Liver (tissue), 9 donors: ENCODE results near the gene SHMT2. TPM values are rescaled to one million over a fixed set of nuclear protein-coding genes. Genes with fewer than 3 reads are reported as not detected.

Experiments used
- DNase-seq: peaks from one replicate; pipeline ENCODE4 v3.0.0-alpha.2; 2017; ENCODE audit warnings: low spot score
- H3K27ac ChIP-seq, 2 donors: one replicate each; pipeline ENCODE4 v1.7.0; 2013; ENCODE audit warnings: inconsistent platforms in 2 of 2, low read length in 2 of 2, control low read depth in 1 of 2, low read depth in 1 of 2, mild to moderate bottlenecking in 1 of 2
- H3K27me3 ChIP-seq, 4 donors: one replicate each; pipeline versions ENCODE4 v1.6.1 to v1.7.0; 2013; ENCODE audit warnings: low read length in 3 of 4, inconsistent platforms in 1 of 4, mild to moderate bottlenecking in 1 of 4, moderate library complexity in 1 of 4; ENCODE audit not compliant: control insufficient read depth in 4 of 4, insufficient read depth in 4 of 4
- H3K36me3 ChIP-seq, 4 donors: one replicate each; pipeline versions ENCODE4 v1.6.1 to v1.7.0; 2013; ENCODE audit warnings: low read length in 3 of 4, mild to moderate bottlenecking in 3 of 4, low read depth in 1 of 4, moderate library complexity in 1 of 4; ENCODE audit not compliant: control insufficient read depth in 4 of 4, insufficient read depth in 3 of 4
- H3K4me1 ChIP-seq, 4 donors: one replicate each; pipeline versions ENCODE4 v1.6.1 to v1.7.0; 2013; ENCODE audit warnings: low read length in 3 of 4, mild to moderate bottlenecking in 3 of 4, moderate library complexity in 1 of 4; ENCODE audit not compliant: control insufficient read depth in 4 of 4, insufficient read depth in 4 of 4
- H3K4me3 ChIP-seq, 3 donors: one replicate each; pipeline versions ENCODE4 v1.6.1 to v1.7.0; 2013; ENCODE audit warnings: low read length in 3 of 3, control low read depth in 1 of 3, low read depth in 1 of 3, mild to moderate bottlenecking in 1 of 3
- H3K9ac ChIP-seq, 2 donors: one replicate each; pipeline ENCODE4 v1.7.0; 2013; ENCODE audit warnings: low read length in 2 of 2, mild to moderate bottlenecking in 2 of 2, moderate library complexity in 2 of 2, control low read depth in 1 of 2, low read depth in 1 of 2
- H3K9me3 ChIP-seq, 4 donors: one replicate each; pipeline versions ENCODE4 v1.6.1 to v1.7.0; 2013; ENCODE audit warnings: low read length in 3 of 4; ENCODE audit not compliant: control insufficient read depth in 4 of 4
- EGR1 ChIP-seq, 2 donors: IDR thresholded peaks; 2 replicates each; pipeline ENCODE4 v1.6.1; 2016 to 2018; ENCODE audit warnings: antibody characterized with exemption in 2 of 2, low read depth in 2 of 2
- FOXA1 ChIP-seq: IDR thresholded peaks from 2 replicates; pipeline ENCODE4 v1.6.1; 2016; ENCODE audit warnings: antibody characterized with exemption
- FOXA2 ChIP-seq: IDR thresholded peaks from 2 replicates; pipeline ENCODE4 v1.6.1; 2016; ENCODE audit warnings: antibody characterized with exemption
- GABPA ChIP-seq, 2 donors: IDR thresholded peaks in 1 of 2; conservative IDR thresholded peaks in 1 of 2; 2 replicates each; pipeline ENCODE4 v1.6.1; 2016; ENCODE audit warnings: antibody characterized with exemption in 2 of 2, mild to moderate bottlenecking in 1 of 2, moderate library complexity in 1 of 2
- HNF4A ChIP-seq, 2 donors: conservative IDR thresholded peaks; 2 replicates each; pipeline ENCODE4 v1.6.1; 2016; ENCODE audit warnings: antibody characterized with exemption in 2 of 2, mild to moderate bottlenecking in 2 of 2
- HNF4G ChIP-seq: IDR thresholded peaks from 2 replicates; pipeline ENCODE4 v1.6.1; 2016; ENCODE audit warnings: antibody characterized with exemption
- JUND ChIP-seq, 2 donors: IDR thresholded peaks; 2 replicates each; pipeline ENCODE4 v1.6.1; 2016; ENCODE audit warnings: antibody characterized with exemption in 2 of 2
- RAD21 ChIP-seq, 2 donors: IDR thresholded peaks; 2 replicates each; pipeline ENCODE4 v1.6.1; 2016; ENCODE audit warnings: antibody characterized with exemption in 2 of 2, mild to moderate bottlenecking in 2 of 2
- RXRA ChIP-seq, 2 donors: IDR thresholded peaks; 2 replicates each; pipeline ENCODE4 v1.6.1; 2017 to 2018; ENCODE audit warnings: antibody characterized with exemption in 2 of 2, mild to moderate bottlenecking in 1 of 2
- SP1 ChIP-seq: IDR thresholded peaks from 2 replicates; pipeline ENCODE4 v1.6.1; 2018; ENCODE audit warnings: antibody characterized with exemption, mild to moderate bottlenecking
- TAF1 ChIP-seq: conservative IDR thresholded peaks from 2 replicates; pipeline ENCODE4 v1.6.1; 2016; ENCODE audit warnings: antibody characterized with exemption, mild to moderate bottlenecking
- YY1 ChIP-seq: IDR thresholded peaks from 2 replicates; pipeline ENCODE4 v1.6.1; 2016; ENCODE audit warnings: antibody characterized with exemption, mild to moderate bottlenecking
- WGBS: extraction: QIAGEN DNeasy Blood & Tissue Kit; methylation state at CpG from one replicate; pipeline ENCODE4 v1.1.7; 2013; 5-methylcytosine and 5-hydroxymethylcytosine counted together
- polyA plus RNA-seq, 2 donors: library from polyadenylated mRNA; stranded (reverse) in 1 of 2; unstranded in 1 of 2; fragments of 200-250 nt in 1 of 2; fragments of >200 nt in 1 of 2; fragmentation: Nextera tagmentation in 1 of 2; extraction: Ambion mirVana in 1 of 2; gene quantifications; one replicate each; pipeline versions ENCODE4 v1.2.1 to v1.2.3, GENCODE V29; 2013 to 2015
- total RNA-seq, 2 donors: library from RNA; depleted of rRNA; stranded (reverse); fragments of >200 nt; gene quantifications; one replicate each; pipeline ENCODE4 v1.2.3, GENCODE V29; 2014
- TF ChIP-seq, protein P1 (sequence below): IDR thresholded peaks from 2 replicates; pipeline ENCODE4 v1.6.1; 2016; ENCODE audit warnings: antibody characterized with exemption
- TF ChIP-seq, protein P2 (sequence below): IDR thresholded peaks from 2 replicates; pipeline ENCODE4 v1.6.1; 2016; ENCODE audit warnings: antibody characterized with exemption
- TF ChIP-seq, protein P3 (sequence below): fragments of 150-350 bp; IDR thresholded peaks from 2 replicates; pipeline ENCODE4 v1.5.1; 2017; ENCODE audit warnings: improper control_type of control experiment, low read depth, low read length; ENCODE audit not compliant: missing input control
- TF ChIP-seq, protein P4 (sequence below): IDR thresholded peaks from 2 replicates; pipeline ENCODE4 v1.6.1; 2016; ENCODE audit warnings: antibody characterized with exemption, mild to moderate bottlenecking
- TF ChIP-seq, protein P5 (sequence below): IDR thresholded peaks from 2 replicates; pipeline ENCODE4 v1.6.1; 2016; ENCODE audit warnings: antibody characterized with exemption
- donor health status: healthy.
- donor health status: healthy.
- donor health status: healthy.
- donor health status: healthy.
- donor health status: healthy.

Gene SHMT2
- total and polyA plus RNA-seq, 4 donors = 66.7 to 276 (median 179) TPM

DNA sequence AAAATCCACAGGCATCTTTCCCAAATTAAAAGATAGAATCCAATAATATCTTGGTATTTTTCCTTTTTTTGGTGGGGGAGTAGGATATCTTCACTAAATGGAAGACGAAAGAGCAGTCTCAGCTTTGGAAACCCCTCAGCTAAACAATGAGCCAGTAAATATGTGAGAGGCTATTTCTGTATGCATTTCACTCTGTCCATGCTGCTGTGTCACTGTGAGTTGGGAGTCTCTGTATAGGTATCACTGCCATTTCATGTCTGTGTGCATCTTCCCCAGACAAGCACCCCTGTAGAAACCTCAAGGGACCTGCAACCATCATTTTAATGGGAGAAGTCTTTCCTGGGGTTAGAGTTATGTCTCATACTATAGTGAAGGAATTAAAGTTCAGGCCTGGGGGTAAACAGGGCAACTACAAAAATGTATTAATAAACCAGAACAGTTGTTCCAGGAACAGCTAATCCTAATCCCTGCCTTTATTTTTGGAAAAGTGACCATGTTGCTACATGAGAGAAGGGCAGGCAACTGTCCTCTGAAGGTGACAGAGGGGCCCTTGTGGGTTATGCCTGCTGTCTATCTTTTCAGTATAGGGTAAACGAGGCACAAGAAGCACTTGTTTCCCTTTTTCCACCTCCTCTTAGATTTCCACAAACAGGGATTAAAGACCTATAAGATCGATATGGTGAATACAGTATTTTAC lies 32.8 kb downstream of the SHMT2 start:
- DNase-seq = no peak
- no peak overlapping the region for H3K9ac ChIP-seq
- no peak for TF ChIP-seq RAD21 (IDR thresholded peaks at IDR 0.05)
- TF ChIP-seq, protein P1, sequence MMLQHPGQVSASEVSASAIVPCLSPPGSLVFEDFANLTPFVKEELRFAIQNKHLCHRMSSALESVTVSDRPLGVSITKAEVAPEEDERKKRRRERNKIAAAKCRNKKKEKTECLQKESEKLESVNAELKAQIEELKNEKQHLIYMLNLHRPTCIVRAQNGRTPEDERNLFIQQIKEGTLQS = no peak
- no peak for TF ChIP-seq TAF1
- H3K4me3 ChIP-seq = no peak overlapping the region
- peaks cover 0 to 28% (median 12%) of the 10 kb centered on the region in 4 donors for H3K36me3 ChIP-seq
- no peaks in the 10 kb centered on the region for H3K27me3 ChIP-seq
- peaks cover 7 to 53% (median 42%) of the 10 kb centered on the region in 4 donors for H3K4me1 ChIP-seq
- WGBS = 87% methylated on average over 3 of the region's 3 CpGs
- peak overlapping the region; percentile 55 to 90 for H3K27ac ChIP-seq
- no peaks in the 10 kb centered on the region for H3K9me3 ChIP-seq

DNA sequence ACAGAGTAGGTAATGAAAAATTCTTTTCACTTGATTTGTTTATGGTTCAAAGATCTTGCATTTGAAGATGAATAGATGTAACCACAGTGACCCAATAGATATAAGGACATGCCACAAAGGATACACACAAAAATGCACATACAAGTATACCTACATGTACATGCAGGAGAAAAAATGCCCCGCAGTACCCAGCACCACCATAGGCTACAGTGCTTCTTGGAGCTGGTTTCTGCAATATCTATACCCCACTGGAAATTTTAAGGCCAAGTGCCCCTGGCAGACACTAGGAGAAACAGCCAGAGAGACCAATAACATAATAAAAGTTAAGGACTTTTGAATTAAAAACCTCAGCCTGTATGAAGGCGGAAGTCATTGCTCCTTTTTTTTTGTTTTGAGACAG lies 33.6 kb downstream of the SHMT2 start:
- no peaks in the 10 kb centered on the region for H3K9me3 ChIP-seq
- H3K9ac ChIP-seq = no peak overlapping the region
- H3K27me3 ChIP-seq = no peaks in the 10 kb centered on the region
- H3K4me3 ChIP-seq = no peak overlapping the region
- peaks cover 0 to 28% (median 12%) of the 10 kb centered on the region in 4 donors for H3K36me3 ChIP-seq
- peak overlapping the region in 1 of 2 donors; percentile 90 for H3K27ac ChIP-seq
- H3K4me1 ChIP-seq = peaks cover 7 to 46% (median 40%) of the 10 kb centered on the region in 4 donors
- 93% methylated on average over 2 of the region's 2 CpGs for WGBS
- DNase-seq = no peak
- TF ChIP-seq FOXA1 = no peak
- TF ChIP-seq, protein P2, sequence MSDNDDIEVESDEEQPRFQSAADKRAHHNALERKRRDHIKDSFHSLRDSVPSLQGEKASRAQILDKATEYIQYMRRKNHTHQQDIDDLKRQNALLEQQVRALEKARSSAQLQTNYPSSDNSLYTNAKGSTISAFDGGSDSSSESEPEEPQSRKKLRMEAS = no peak
- no peak for TF ChIP-seq JUND (IDR thresholded peaks at IDR 0.05)
- TF ChIP-seq, protein P3, sequence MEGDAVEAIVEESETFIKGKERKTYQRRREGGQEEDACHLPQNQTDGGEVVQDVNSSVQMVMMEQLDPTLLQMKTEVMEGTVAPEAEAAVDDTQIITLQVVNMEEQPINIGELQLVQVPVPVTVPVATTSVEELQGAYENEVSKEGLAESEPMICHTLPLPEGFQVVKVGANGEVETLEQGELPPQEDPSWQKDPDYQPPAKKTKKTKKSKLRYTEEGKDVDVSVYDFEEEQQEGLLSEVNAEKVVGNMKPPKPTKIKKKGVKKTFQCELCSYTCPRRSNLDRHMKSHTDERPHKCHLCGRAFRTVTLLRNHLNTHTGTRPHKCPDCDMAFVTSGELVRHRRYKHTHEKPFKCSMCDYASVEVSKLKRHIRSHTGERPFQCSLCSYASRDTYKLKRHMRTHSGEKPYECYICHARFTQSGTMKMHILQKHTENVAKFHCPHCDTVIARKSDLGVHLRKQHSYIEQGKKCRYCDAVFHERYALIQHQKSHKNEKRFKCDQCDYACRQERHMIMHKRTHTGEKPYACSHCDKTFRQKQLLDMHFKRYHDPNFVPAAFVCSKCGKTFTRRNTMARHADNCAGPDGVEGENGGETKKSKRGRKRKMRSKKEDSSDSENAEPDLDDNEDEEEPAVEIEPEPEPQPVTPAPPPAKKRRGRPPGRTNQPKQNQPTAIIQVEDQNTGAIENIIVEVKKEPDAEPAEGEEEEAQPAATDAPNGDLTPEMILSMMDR = no peak
- no peak for TF ChIP-seq HNF4G

DNA sequence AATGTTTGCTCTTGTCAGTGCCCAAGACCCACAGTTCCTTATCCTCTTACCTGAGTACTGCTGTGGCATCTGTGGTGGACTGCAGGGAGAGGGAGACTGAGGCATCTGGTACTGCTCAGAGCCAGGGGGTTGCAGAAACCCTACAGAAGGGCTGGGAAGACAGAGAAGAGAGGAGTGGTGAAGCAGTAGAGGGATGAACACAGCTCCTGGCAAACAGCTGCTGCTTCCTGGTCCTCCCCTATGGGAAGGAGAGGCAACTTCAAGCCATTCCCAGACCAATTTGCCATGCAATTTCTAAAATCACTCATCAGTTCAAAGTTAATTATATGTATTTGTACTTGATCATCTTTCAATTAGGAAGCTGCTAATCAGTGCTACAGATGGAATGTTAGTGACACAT lies 37.2 kb downstream of the SHMT2 start:
- Histone ChIP-seq H3K4me1 (peaks cover 3 to 21% (median 16%) of the 10 kb centered on the region in 4 donors), H3K9ac (no peak overlapping the region), H3K4me3 (no peak overlapping the region), H3K36me3 (peaks cover 10 to 50% (median 31%) of the 10 kb centered on the region in 4 donors), H3K27ac (no peak overlapping the region), H3K9me3 (no peaks in the 10 kb centered on the region), H3K27me3 (no peaks in the 10 kb centered on the region)
- DNase-seq = no peak
- TF ChIP-seq, protein P4, sequence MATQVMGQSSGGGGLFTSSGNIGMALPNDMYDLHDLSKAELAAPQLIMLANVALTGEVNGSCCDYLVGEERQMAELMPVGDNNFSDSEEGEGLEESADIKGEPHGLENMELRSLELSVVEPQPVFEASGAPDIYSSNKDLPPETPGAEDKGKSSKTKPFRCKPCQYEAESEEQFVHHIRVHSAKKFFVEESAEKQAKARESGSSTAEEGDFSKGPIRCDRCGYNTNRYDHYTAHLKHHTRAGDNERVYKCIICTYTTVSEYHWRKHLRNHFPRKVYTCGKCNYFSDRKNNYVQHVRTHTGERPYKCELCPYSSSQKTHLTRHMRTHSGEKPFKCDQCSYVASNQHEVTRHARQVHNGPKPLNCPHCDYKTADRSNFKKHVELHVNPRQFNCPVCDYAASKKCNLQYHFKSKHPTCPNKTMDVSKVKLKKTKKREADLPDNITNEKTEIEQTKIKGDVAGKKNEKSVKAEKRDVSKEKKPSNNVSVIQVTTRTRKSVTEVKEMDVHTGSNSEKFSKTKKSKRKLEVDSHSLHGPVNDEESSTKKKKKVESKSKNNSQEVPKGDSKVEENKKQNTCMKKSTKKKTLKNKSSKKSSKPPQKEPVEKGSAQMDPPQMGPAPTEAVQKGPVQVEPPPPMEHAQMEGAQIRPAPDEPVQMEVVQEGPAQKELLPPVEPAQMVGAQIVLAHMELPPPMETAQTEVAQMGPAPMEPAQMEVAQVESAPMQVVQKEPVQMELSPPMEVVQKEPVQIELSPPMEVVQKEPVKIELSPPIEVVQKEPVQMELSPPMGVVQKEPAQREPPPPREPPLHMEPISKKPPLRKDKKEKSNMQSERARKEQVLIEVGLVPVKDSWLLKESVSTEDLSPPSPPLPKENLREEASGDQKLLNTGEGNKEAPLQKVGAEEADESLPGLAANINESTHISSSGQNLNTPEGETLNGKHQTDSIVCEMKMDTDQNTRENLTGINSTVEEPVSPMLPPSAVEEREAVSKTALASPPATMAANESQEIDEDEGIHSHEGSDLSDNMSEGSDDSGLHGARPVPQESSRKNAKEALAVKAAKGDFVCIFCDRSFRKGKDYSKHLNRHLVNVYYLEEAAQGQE = no peak
- TF ChIP-seq, protein P1 = no peak
- no peak for TF ChIP-seq YY1
- no peak for TF ChIP-seq EGR1 (IDR thresholded peaks at IDR 0.05; ENCODE audit: low read depth in 2 of 2)
- no peak for TF ChIP-seq HNF4A (conservative IDR thresholded peaks at IDR 0.05)
- TF ChIP-seq SP1 = no peak
- TF ChIP-seq, protein P2 = no peak
- TF ChIP-seq RAD21 (IDR thresholded peaks at IDR 0.05) = no peak
- TF ChIP-seq, protein P5, sequence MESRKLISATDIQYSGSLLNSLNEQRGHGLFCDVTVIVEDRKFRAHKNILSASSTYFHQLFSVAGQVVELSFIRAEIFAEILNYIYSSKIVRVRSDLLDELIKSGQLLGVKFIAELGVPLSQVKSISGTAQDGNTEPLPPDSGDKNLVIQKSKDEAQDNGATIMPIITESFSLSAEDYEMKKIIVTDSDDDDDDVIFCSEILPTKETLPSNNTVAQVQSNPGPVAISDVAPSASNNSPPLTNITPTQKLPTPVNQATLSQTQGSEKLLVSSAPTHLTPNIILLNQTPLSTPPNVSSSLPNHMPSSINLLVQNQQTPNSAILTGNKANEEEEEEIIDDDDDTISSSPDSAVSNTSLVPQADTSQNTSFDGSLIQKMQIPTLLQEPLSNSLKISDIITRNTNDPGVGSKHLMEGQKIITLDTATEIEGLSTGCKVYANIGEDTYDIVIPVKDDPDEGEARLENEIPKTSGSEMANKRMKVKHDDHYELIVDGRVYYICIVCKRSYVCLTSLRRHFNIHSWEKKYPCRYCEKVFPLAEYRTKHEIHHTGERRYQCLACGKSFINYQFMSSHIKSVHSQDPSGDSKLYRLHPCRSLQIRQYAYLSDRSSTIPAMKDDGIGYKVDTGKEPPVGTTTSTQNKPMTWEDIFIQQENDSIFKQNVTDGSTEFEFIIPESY = no peak
- no peak for TF ChIP-seq TAF1
- TF ChIP-seq FOXA2 = no peak
- TF ChIP-seq JUND (IDR thresholded peaks at IDR 0.05) = no peak
- TF ChIP-seq RXRA (IDR thresholded peaks at IDR 0.05) = no peak
- no peak for TF ChIP-seq GABPA (IDR thresholded peaks at IDR 0.05 in 1 of 2, conservative IDR thresholded peaks at IDR 0.05 in 1 of 2)
- no peak for TF ChIP-seq HNF4G
